Measurements from ENCODE around the gene HIF3A. TPM values are rescaled to one million over a fixed set of nuclear protein-coding genes. Genes with fewer than 3 reads are reported as not detected.

The HIF3A gene
- total and polyA plus RNA-seq, 2 of the 8 experiments (the other 6 are each of a cell fraction or from before 2014, with no cell fraction given): 38.6 to 38.8 TPM

- H3K4ac ChIP-seq (replicated peaks; ENCODE audit: insufficient read length, low read depth, low read length): no peak overlapping the region
- H3K14ac ChIP-seq (ENCODE audit: insufficient read length): no peak overlapping the region
- no peaks in the 10 kb centered on the region for H3K79me2 ChIP-seq (ENCODE audit: control insufficient read depth in 1 of 2, insufficient read depth in 2 of 2, low read length in 2 of 2)
- no peak overlapping the region for H2BK20ac ChIP-seq (ENCODE audit: low read length)
- no peaks in the 10 kb centered on the region for H3K23me2 ChIP-seq (ENCODE audit: low read depth, low read length)
- TF ChIP-seq EP300 (IDR thresholded peaks at IDR 0.05; ENCODE audit: borderline replicate concordance in 1 of 2, low read depth in 2 of 2, low read length in 2 of 2) (no peak), JUN (IDR thresholded peaks at IDR 0.05; ENCODE audit: low read depth, low read length) (no peak), MAX (IDR thresholded peaks at IDR 0.05) (no peak), TCF12 (IDR thresholded peaks at IDR 0.05; ENCODE audit: low read depth, low read length) (no peak)
- H3K9me3 ChIP-seq (ENCODE audit: insufficient read depth in 2 of 2, low read depth in 1 of 2, low read length in 1 of 2): no peaks in the 10 kb centered on the region; a peak in 1 of 4 replicates
- 82% methylated on average over 4 of the region's 4 CpGs; no CpG with 5 or more reads in 1 of the 2 experiments for WGBS, 2 experiments (ENCODE audit: extremely low coverage in 1 of 2, insufficient coverage in 1 of 2, insufficient read length in 1 of 2, insufficient replicate concordance in 2 of 2, low coverage in 1 of 2, low lambda C conversion rate in 2 of 2, missing lambda C conversion rate in 1 of 2)
- H3K4me1 ChIP-seq (replicated peaks in 1 of 4; ENCODE audit: control insufficient read depth in 3 of 4, insufficient read depth in 4 of 4, low read length in 3 of 4): no peaks in the 10 kb centered on the region; a peak in 2 of 7 replicates
- no peak for FAIRE-seq
- H3K18ac ChIP-seq (ENCODE audit: extremely low read depth, low read length): no peak overlapping the region
- no peak overlapping the region for H3K27ac ChIP-seq (ENCODE audit: low read depth, low read length)
- H2AFZ ChIP-seq (ENCODE audit: low read length): no peak overlapping the region
- H4K5ac ChIP-seq (ENCODE audit: insufficient read length, low read depth, low read length): no peak overlapping the region
- no peak for DNase-seq (ENCODE audit: low read depth in 1 of 2, low spot score in 2 of 2)
- no peak overlapping the region for H2AK5ac ChIP-seq (ENCODE audit: low read depth, low read length)
- no peak overlapping the region for H2BK120ac ChIP-seq (replicated peaks; ENCODE audit: low read depth, low read length)
- H2BK12ac ChIP-seq (ENCODE audit: low read depth, low read length): no peak overlapping the region
- H4K20me1 ChIP-seq (replicated peaks in 1 of 2; ENCODE audit: control insufficient read depth in 1 of 2, insufficient read depth in 2 of 2, low read length in 2 of 2): peaks cover 0 to 7% of the 10 kb centered on the region in 2 experiments
- no peaks in the 10 kb centered on the region for H3K27me3 ChIP-seq (replicated peaks in 1 of 4; ENCODE audit: control insufficient read depth in 3 of 4, extremely low read depth in 1 of 4, insufficient read depth in 3 of 4, low read length in 3 of 4)
- H3K9ac ChIP-seq (replicated peaks in 1 of 4; ENCODE audit: extremely low read depth in 1 of 4, low read depth in 3 of 4, low read length in 3 of 4): no peak overlapping the region
- POLR2A ChIA-PET (ENCODE audit: partially characterized antibody): interaction anchor here (0.9 to 3.2 kb wide), 5 partner anchors 11 to 73 kb away, joined by 3 to 15 read pairs (median 5); no protein-coding TSS in a partner anchor
- H3K36me3 ChIP-seq (ENCODE audit: control insufficient read depth in 2 of 4, insufficient read depth in 4 of 4, low read length in 3 of 4): peaks cover 5 to 41% (median 27%) of the 10 kb centered on the region in 4 experiments; a peak in 6 of 8 replicates
- CTCF ChIA-PET (ENCODE audit: partially characterized antibody): interaction anchor here (1.0 to 7.4 kb wide), 3 partner anchors 10 to 120 kb away, joined by 3 to 91 read pairs (median 15); no protein-coding TSS in a partner anchor
- H2BK5ac ChIP-seq (ENCODE audit: low read depth, low read length): no peak overlapping the region
- H3K4me2 ChIP-seq (ENCODE audit: insufficient read depth in 1 of 2, low read depth in 2 of 2, low read length in 2 of 2): no peak overlapping the region
- no peak overlapping the region for H4K8ac ChIP-seq (ENCODE audit: extremely low read depth, insufficient read depth, low read length)
- no peak overlapping the region for H4K91ac ChIP-seq (replicated peaks; ENCODE audit: insufficient read length, low read length)
- H3K56ac ChIP-seq (replicated peaks; ENCODE audit: insufficient read length, low read depth, low read length): no peak overlapping the region
- no peaks in the 10 kb centered on the region for H3K79me1 ChIP-seq (ENCODE audit: low read depth, low read length)
- H2BK15ac ChIP-seq (ENCODE audit: low read length): no peak overlapping the region
- H3K4me3 ChIP-seq (ENCODE audit: extremely low read depth in 1 of 4, insufficient read depth in 2 of 4, low read depth in 3 of 4, low read length in 4 of 4): no peak overlapping the region
- no peak overlapping the region for H3K23ac ChIP-seq (ENCODE audit: insufficient read length)
Observed at GRCh38 chr19:46392837-46393236, 96.0 kb downstream of the HIF3A start.

Data from H1 (cell line).